Karpas-422 (cell line): ENCODE data around the gene MPHOSPH9. TPM values are rescaled to one million over a fixed set of nuclear protein-coding genes. Genes with fewer than 3 reads are reported as not detected.
A peak's percentile ranks its signal among the peaks of the same experiment; 100 is the strongest.

Experiments used
- DNase-seq: peaks from one replicate; pipeline ENCODE4 v3.0.0-alpha.2; 2015
- H2AFZ ChIP-seq: fragments of 200-600 bp; sonication (generic); 2 replicates; pipeline ENCODE4 v1.6.1; 2014; ENCODE audit warnings: antibody characterized with exemption, low read length, mixed read lengths
- H3K27ac ChIP-seq: fragments of 200-600 bp; sonication (generic); 2 replicates; pipeline ENCODE4 v1.5.1; 2014; ENCODE audit warnings: mild to moderate bottlenecking, low read length, moderate library complexity
- H3K27me3 ChIP-seq: fragments of 200-600 bp; sonication (generic); 2 replicates; pipeline ENCODE4 v1.6.1; 2014; ENCODE audit warnings: low read length, mixed read lengths
- H3K36me3 ChIP-seq: fragments of 200-600 bp; sonication (generic); 2 replicates; pipeline ENCODE4 v1.6.1; 2014; ENCODE audit warnings: low read length, mixed read lengths; ENCODE audit not compliant: insufficient read depth
- H3K4me1 ChIP-seq: fragments of 200-600 bp; sonication (generic); 2 replicates; pipeline ENCODE4 v1.6.1; 2014; ENCODE audit warnings: mild to moderate bottlenecking, low read length, mixed read lengths
- H3K4me2 ChIP-seq: fragments of 200-600 bp; sonication (generic); 2 replicates; pipeline ENCODE4 v1.6.1; 2014; ENCODE audit warnings: low read length, low read depth, mild to moderate bottlenecking; ENCODE audit not compliant: poor library complexity, severe bottlenecking
- H3K4me3 ChIP-seq: fragments of 200-600 bp; sonication (generic); 2 replicates; pipeline ENCODE4 v1.5.1; 2014; ENCODE audit warnings: mild to moderate bottlenecking, antibody characterized with exemption, low read length, mixed read lengths
- H3K79me2 ChIP-seq: fragments of 200-600 bp; sonication (generic); 2 replicates; pipeline ENCODE4 v1.6.1; 2014; ENCODE audit warnings: mild to moderate bottlenecking, low read length, mixed read lengths
- H3K9ac ChIP-seq: fragments of 200-600 bp; sonication (generic); 2 replicates; pipeline ENCODE4 v1.6.0; 2014; ENCODE audit warnings: low read length
- H3K9me2 ChIP-seq: fragments of 200-600 bp; sonication (generic), shearing (Covaris generic); replicated peaks from 2 replicates; pipeline ENCODE4 v1.6.0; 2014; ENCODE audit warnings: mild to moderate bottlenecking, low read length, moderate library complexity; ENCODE audit not compliant: insufficient read depth
- H3K9me3 ChIP-seq: fragments of 300-700, 200-600 bp; sonication (generic); 2 replicates; pipeline ENCODE4 v1.6.1; 2014; ENCODE audit warnings: low read length, mixed read lengths
- H4K20me1 ChIP-seq: fragments of 200-600 bp; sonication (generic); 2 replicates; pipeline ENCODE4 v1.6.1; 2014; ENCODE audit warnings: mild to moderate bottlenecking, antibody characterized with exemption, low read length, low read depth; ENCODE audit not compliant: insufficient read depth
- total RNA-seq: library from RNA; depleted of rRNA; stranded (reverse); fragments of >200 nt; shearing (Covaris generic); gene quantifications from 2 replicates; pipeline ENCODE4 v1.2.3, GENCODE V29; 2014; ENCODE audit warnings: low replicate concordance

MPHOSPH9 gene
- total RNA-seq, 1 experiment from 2014 or later: 84.9 TPM

GRCh38 chr12:123163227-123163626 lies 69.7 kb downstream of the MPHOSPH9 start:
- H3K4me3 ChIP-seq: no peak overlapping the region
- H3K9me2 ChIP-seq: no peaks in the 10 kb centered on the region
- no peaks in the 10 kb centered on the region for H3K79me2 ChIP-seq
- H3K27ac ChIP-seq: no peak overlapping the region
- no peak overlapping the region for H3K9ac ChIP-seq
- DNase-seq: no peak
- H3K27me3 ChIP-seq: no peaks in the 10 kb centered on the region
- H3K9me3 ChIP-seq: no peaks in the 10 kb centered on the region
- no peaks in the 10 kb centered on the region for H4K20me1 ChIP-seq
- peaks cover 50% of the 10 kb centered on the region; the same call in 1 of the 2 replicates for H3K36me3 ChIP-seq
- H3K4me1 ChIP-seq: peaks cover 18% of the 10 kb centered on the region
- no peak overlapping the region for H3K4me2 ChIP-seq
- H2AFZ ChIP-seq: no peak overlapping the region

DNA sequence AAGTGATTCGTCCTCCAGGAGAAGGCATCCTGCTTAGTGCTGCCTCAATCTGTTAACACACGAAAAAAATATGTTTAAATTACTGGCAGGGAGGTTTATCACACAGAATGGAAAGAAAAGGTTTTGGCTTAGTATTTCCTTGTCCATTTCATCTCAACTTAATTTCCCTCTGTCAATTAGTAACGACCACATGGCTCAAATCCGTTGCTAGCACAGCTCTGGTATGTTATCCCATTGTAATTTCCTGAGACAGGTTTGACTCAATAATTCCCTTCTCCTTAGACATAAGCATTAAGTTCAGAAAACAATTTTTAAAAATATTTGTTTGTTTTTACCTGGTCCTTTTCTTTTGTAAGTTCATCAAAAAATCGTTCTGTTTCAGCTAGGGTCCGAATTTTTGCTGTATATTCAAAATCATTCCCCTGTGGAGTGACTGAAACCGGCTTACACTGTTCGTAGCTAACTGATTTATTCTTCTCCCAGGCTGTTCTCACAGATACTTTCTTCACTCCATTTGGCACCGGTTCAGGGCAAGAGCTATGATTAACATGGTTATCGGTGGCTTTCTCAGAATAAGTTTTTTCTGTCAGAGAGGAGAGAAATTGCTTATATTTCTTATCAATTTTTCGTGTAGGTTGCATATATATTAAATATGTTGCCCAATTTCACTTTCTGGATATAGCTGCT lies 72.0 kb downstream of the MPHOSPH9 start:
- Histone ChIP-seq H3K4me3 (no peak overlapping the region), H3K4me2 (no peak overlapping the region), H3K27ac (no peak overlapping the region), H3K79me2 (no peaks in the 10 kb centered on the region), H4K20me1 (no peaks in the 10 kb centered on the region), H3K36me3 (peaks cover 43% of the 10 kb centered on the region; the same call in 1 of the 2 replicates), H3K9ac (no peak overlapping the region), H3K27me3 (no peaks in the 10 kb centered on the region), H2AFZ (no peak overlapping the region), H3K9me3 (no peaks in the 10 kb centered on the region), H3K4me1 (peaks cover 6% of the 10 kb centered on the region), H3K9me2 (no peaks in the 10 kb centered on the region)
- no peak for DNase-seq

- Histone ChIP-seq H3K36me3 (peaks cover 8% of the 10 kb centered on the region; the same call in 1 of the 2 replicates), H3K27me3 (no peaks in the 10 kb centered on the region), H3K4me3 (no peak overlapping the region), H4K20me1 (no peaks in the 10 kb centered on the region), H3K4me1 (peaks cover 15% of the 10 kb centered on the region), H3K9ac (no peak overlapping the region), H3K9me3 (no peaks in the 10 kb centered on the region), H3K9me2 (no peaks in the 10 kb centered on the region), H2AFZ (no peak overlapping the region), H3K4me2 (no peak overlapping the region), H3K79me2 (no peaks in the 10 kb centered on the region), H3K27ac (no peak overlapping the region)
- DNase-seq: no peak
Observed at GRCh38 chr12:123153906-123154305, 79.0 kb downstream of the MPHOSPH9 start.

GRCh38 chr12:123152833-123153232 lies 80.1 kb downstream of the MPHOSPH9 start:
- no peaks in the 10 kb centered on the region for H3K27me3 ChIP-seq
- no peak overlapping the region for H3K4me2 ChIP-seq
- no peaks in the 10 kb centered on the region for H3K9me2 ChIP-seq
- H3K36me3 ChIP-seq: peaks cover 8% of the 10 kb centered on the region; the same call in 1 of the 2 replicates
- H3K27ac ChIP-seq: no peak overlapping the region
- H3K4me1 ChIP-seq: peaks cover 15% of the 10 kb centered on the region
- no peak overlapping the region for H3K4me3 ChIP-seq
- no peak overlapping the region for H3K9ac ChIP-seq
- no peaks in the 10 kb centered on the region for H3K9me3 ChIP-seq
- no peak for DNase-seq
- H3K79me2 ChIP-seq: no peaks in the 10 kb centered on the region
- no peak overlapping the region for H2AFZ ChIP-seq
- no peaks in the 10 kb centered on the region for H4K20me1 ChIP-seq

DNA sequence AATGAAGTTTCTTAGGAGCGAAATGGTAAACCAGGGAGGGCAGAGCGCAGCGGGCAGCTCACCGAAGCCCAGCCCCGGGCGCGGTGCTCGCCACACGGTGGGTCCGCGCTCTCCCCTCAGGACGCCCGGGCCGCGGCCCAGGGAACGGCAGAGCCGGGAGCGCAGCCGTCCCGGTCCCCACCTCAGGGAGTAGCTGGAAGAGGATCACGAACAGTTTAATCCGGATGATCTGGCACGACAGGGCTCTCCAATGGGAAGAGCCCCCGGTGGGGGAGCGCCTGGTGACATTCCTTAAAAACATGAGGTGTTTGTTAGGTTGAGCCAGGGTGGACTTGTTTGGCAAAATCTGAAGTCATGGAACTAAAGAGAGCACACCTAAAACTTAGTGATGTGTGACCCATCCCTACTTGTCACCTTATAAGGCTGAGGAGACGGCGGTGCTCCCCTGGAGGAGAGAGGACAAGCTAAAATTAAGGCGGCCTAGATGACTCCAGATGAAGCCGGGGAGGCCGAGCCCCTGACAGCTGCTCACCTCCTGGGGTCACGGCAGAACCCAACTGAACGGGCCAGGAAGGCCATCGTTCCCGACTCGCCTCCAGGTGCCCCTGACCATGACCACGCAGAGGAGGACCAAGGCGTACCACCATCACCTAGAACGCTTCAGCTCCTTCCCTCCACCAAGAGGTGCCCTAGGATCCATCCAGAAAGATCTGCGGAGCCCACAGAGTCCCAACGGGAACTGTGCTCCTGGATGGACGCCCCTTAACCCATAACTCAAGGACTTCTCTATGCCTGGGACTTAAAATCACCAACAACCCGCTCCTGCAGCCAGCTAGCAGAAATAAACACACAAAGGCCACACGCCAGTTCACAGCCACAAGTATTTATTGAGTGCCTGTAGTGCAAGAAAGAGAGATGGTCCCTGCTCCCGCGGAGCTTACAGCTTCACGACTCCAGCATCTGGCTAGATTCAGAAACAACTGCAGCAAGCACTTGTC lies 81.2 kb downstream of the MPHOSPH9 start:
- Histone ChIP-seq H3K9me3 (no peaks in the 10 kb centered on the region), H3K4me3 (no peak overlapping the region; the same call in 1 of the 2 replicates), H3K9me2 (no peaks in the 10 kb centered on the region), H3K79me2 (no peaks in the 10 kb centered on the region), H3K27me3 (no peaks in the 10 kb centered on the region), H3K4me1 (peaks cover 15% of the 10 kb centered on the region), H3K36me3 (peaks cover 8% of the 10 kb centered on the region; the same call in 1 of the 2 replicates), H3K4me2 (peak overlapping the region; percentile 46), H3K9ac (peak overlapping the region; percentile 35; the same call in 1 of the 2 replicates), H3K27ac (no peak overlapping the region), H2AFZ (no peak overlapping the region), H4K20me1 (no peaks in the 10 kb centered on the region)
- no peak for DNase-seq

DNA sequence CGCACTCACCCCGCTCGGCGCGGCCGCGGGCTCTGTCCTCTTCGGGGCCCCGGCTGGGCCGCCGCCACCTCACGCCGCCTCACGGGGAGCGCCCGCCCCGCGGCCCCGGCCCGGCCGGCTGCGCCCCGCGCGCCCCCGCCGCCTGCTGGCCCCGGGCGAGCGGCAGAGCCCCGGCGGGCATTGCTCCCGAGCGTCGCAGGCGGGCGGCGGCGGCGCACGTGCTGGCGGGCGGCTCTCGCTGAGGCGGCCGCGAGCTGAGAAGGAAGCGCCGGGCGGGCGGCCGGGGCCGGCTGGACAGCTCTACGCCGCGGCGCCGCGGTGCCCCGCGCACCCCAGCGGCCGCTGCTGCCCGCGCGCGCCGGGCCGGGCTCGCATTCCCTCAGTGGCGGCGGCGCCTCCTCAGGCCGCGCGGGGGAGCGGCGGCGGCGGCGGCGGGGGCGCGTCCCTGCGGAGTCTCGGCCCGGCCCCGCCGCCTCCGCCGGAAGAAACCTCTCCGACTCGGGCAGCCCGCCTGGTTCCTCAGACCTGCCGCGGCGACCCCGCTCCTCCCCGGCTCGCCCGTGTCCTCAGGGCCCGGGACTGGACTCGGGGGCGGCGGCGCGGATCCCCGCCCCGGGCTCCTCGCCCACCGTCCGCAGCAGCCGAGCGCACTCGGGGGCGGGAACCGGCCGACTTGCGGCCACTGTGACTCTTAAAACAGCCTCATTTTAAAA lies 82.0 kb downstream of the MPHOSPH9 start, which contains the start of gene PITPNM2:
PITPNM2 (minus strand) TSS at position 347 of the 713 bp plus-strand sequence. CDS start 116,500 bp downstream, outside the sequence.
- Histone ChIP-seq H2AFZ (no peak within 1 kb of the TSS), H3K79me2 (no peaks in the 10 kb centered on the region), H3K4me1 (peaks cover 15% of the 10 kb centered on the region), H3K9ac (peak within 1 kb of the TSS; percentile 35; the same call in 1 of the 2 replicates), H3K9me2 (no peaks in the 10 kb centered on the region), H3K36me3 (peaks cover 8% of the 10 kb centered on the region; the same call in 1 of the 2 replicates), H3K4me3 (peak within 1 kb of the TSS; percentile 30; the same call in 1 of the 2 replicates), H3K4me2 (peak within 1 kb of the TSS; percentile 46), H3K9me3 (no peaks in the 10 kb centered on the region), H3K27ac (no peak within 1 kb of the TSS), H3K27me3 (no peaks in the 10 kb centered on the region), H4K20me1 (no peaks in the 10 kb centered on the region)
- peak; percentile 47 for DNase-seq

DNA sequence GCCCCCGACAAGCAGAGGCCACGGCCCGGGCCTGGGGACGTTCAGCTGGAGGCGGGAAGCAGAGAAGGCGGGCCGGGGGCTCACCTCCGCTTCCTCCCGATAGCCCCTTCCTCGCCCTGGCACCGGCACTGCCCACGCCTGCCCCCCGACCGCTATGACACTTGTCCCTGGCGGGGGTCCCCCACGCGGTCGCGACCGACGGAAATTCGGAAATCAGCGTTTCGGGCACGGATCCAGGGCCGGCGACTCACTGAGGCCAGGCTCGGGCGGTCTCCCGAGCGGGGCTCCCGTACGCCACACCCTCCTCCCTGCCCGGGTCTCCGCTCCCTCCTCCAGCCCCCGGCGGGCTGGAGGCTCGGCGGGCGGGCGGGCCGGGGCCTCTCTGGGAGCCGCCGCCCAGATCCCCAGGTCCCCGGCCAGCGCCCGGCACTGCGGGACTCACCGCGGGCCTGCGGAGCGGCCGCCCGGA lies 82.6 kb downstream of the MPHOSPH9 start:
- Histone ChIP-seq H3K27ac (no peak overlapping the region), H2AFZ (no peak overlapping the region)
- DNase-seq: no peak

More for the DNA sequence above, 82.6 kb downstream of the MPHOSPH9 start:
- peak overlapping the region; percentile 30; the same call in 1 of the 2 replicates for H3K4me3 ChIP-seq
- H3K9me3 ChIP-seq: no peaks in the 10 kb centered on the region
- H3K36me3 ChIP-seq: peaks cover 8% of the 10 kb centered on the region; the same call in 1 of the 2 replicates
- no peaks in the 10 kb centered on the region for H4K20me1 ChIP-seq
- H3K27me3 ChIP-seq: no peaks in the 10 kb centered on the region
- no peaks in the 10 kb centered on the region for H3K9me2 ChIP-seq
- peak overlapping the region; percentile 42 for H3K4me2 ChIP-seq
- H3K9ac ChIP-seq: no peak overlapping the region
- peaks cover 15% of the 10 kb centered on the region for H3K4me1 ChIP-seq
- no peaks in the 10 kb centered on the region for H3K79me2 ChIP-seq
